Thymus (tissue), 11 donors: Measurements from ENCODE around the gene IL1RAP. TPM values are rescaled to one million over a fixed set of nuclear protein-coding genes. Genes with fewer than 3 reads are reported as not detected.
A peak's percentile ranks its signal among the peaks of the same experiment; 100 is the strongest.

Source experiments
- DNase-seq, 9 donors: peaks; one replicate each; pipeline ENCODE4 v3.0.0-alpha.2; 2013; ENCODE audit warnings: low spot score in 9 of 9, low read depth in 6 of 9, missing footprints in 1 of 9
- H3K27ac ChIP-seq, 2 donors: one replicate each; pipeline ENCODE4 v1.5.1; 2013; ENCODE audit warnings: control low read depth in 1 of 2, low read depth in 1 of 2, low read length in 1 of 2, mild to moderate bottlenecking in 1 of 2, moderate library complexity in 1 of 2
- H3K27me3 ChIP-seq, 2 donors: one replicate each; pipeline ENCODE4 v1.5.1; 2013; ENCODE audit warnings: low read length in 1 of 2; ENCODE audit not compliant: control insufficient read depth in 2 of 2, insufficient read depth in 1 of 2
- H3K36me3 ChIP-seq, 2 donors: one replicate each; pipeline ENCODE4 v1.5.1; 2013; ENCODE audit warnings: low read length in 1 of 2, mild to moderate bottlenecking in 1 of 2, moderate library complexity in 1 of 2; ENCODE audit not compliant: control insufficient read depth in 2 of 2, insufficient read depth in 2 of 2
- H3K4me1 ChIP-seq, 2 donors: one replicate each; pipeline ENCODE4 v1.5.1; 2013; ENCODE audit warnings: low read length in 2 of 2; ENCODE audit not compliant: control insufficient read depth in 2 of 2, insufficient read depth in 2 of 2
- H3K4me3 ChIP-seq, 2 donors: one replicate each; pipeline ENCODE4 v1.5.1; 2013; ENCODE audit warnings: low read length in 2 of 2, control low read depth in 1 of 2, mild to moderate bottlenecking in 1 of 2
- H3K9me3 ChIP-seq, 2 donors: one replicate each; pipeline ENCODE4 v1.5.1; 2013; ENCODE audit warnings: low read length in 1 of 2, mild to moderate bottlenecking in 1 of 2; ENCODE audit not compliant: control insufficient read depth in 2 of 2, insufficient read depth in 1 of 2
- WGBS: extraction: QIAGEN DNeasy Blood & Tissue Kit; methylation state at CpG from one replicate; pipeline ENCODE4 v1.1.7; 2013; 5-methylcytosine and 5-hydroxymethylcytosine counted together
- polyA plus RNA-seq: library from polyadenylated mRNA; stranded (reverse); fragments of 200-250 nt; gene quantifications from one replicate; pipeline ENCODE4 v1.2.3, GENCODE V29; 2013
- total RNA-seq: library from RNA; stranded (reverse); fragments of 120-200 nt; gene quantifications from one replicate; pipeline ENCODE4 v1.2.4, GENCODE V29; 2013
- donor health status: healthy.

IL1RAP gene
- total and polyA plus RNA-seq, 2 donors = 5.7 to 6.8 TPM

- peak in 2 of 9 donors; percentile 12 to 27 for DNase-seq
- no peak overlapping the region for H3K4me3 ChIP-seq
- no peak overlapping the region for H3K27ac ChIP-seq
- H3K36me3 ChIP-seq = no peaks in the 10 kb centered on the region
- 82% methylated on average over 7 of the region's 7 CpGs for WGBS
- no peaks in the 10 kb centered on the region for H3K4me1 ChIP-seq
- peaks cover 0 to 2% of the 10 kb centered on the region in 2 donors for H3K9me3 ChIP-seq
- no peaks in the 10 kb centered on the region for H3K27me3 ChIP-seq
These were observed 61.7 kb downstream of the IL1RAP start for GRCh38 chr3:190575437-190576185.

GRCh38 chr3:190577225-190577624 lies 63.3 kb downstream of the IL1RAP start:
- DNase-seq = no peak
- no peaks in the 10 kb centered on the region for H3K36me3 ChIP-seq
- H3K4me3 ChIP-seq = no peak overlapping the region
- H3K27ac ChIP-seq = no peak overlapping the region
- no peaks in the 10 kb centered on the region for H3K4me1 ChIP-seq
- H3K9me3 ChIP-seq = peaks cover 0 to 2% of the 10 kb centered on the region in 2 donors
- no peaks in the 10 kb centered on the region for H3K27me3 ChIP-seq
- WGBS = 97% methylated on average over 4 of the region's 4 CpGs

- 95% methylated on average over 3 of the region's 3 CpGs for WGBS
- no peak overlapping the region for H3K27ac ChIP-seq
These were observed 65.7 kb downstream of the IL1RAP start for GRCh38 chr3:190579514-190580137.

GRCh38 chr3:190580417-190580816 lies 66.5 kb downstream of the IL1RAP start:
- DNase-seq = no peak
- Histone ChIP-seq H3K27ac (no peak overlapping the region), H3K9me3 (peaks cover 0 to 2% of the 10 kb centered on the region in 2 donors), H3K27me3 (no peaks in the 10 kb centered on the region), H3K4me1 (no peaks in the 10 kb centered on the region), H3K4me3 (no peak overlapping the region), H3K36me3 (no peaks in the 10 kb centered on the region)
- 97% methylated on average over 2 of the region's 2 CpGs for WGBS

More at GRCh38 chr3:190579514-190580137, 65.7 kb downstream of the IL1RAP start:
- Histone ChIP-seq H3K9me3 (peaks cover 0 to 2% of the 10 kb centered on the region in 2 donors), H3K27me3 (no peaks in the 10 kb centered on the region), H3K36me3 (no peaks in the 10 kb centered on the region), H3K4me1 (no peaks in the 10 kb centered on the region), H3K4me3 (no peak overlapping the region)
- DNase-seq = no peak

GRCh38 chr3:190581041-190581541 lies 67.2 kb downstream of the IL1RAP start:
- WGBS = 19% methylated on average over 5 of the region's 5 CpGs
- Histone ChIP-seq H3K27ac (no peak overlapping the region), H3K27me3 (no peaks in the 10 kb centered on the region), H3K4me1 (no peaks in the 10 kb centered on the region), H3K9me3 (peaks cover 0 to 2% of the 10 kb centered on the region in 2 donors), H3K36me3 (no peaks in the 10 kb centered on the region), H3K4me3 (no peak overlapping the region)
- peak in 1 of 9 donors; percentile 4 for DNase-seq

GRCh38 chr3:190582667-190583066 lies 68.8 kb downstream of the IL1RAP start:
- Histone ChIP-seq H3K4me3 (no peak overlapping the region), H3K27me3 (no peaks in the 10 kb centered on the region), H3K36me3 (no peaks in the 10 kb centered on the region), H3K4me1 (no peaks in the 10 kb centered on the region), H3K9me3 (peaks cover 0 to 2% of the 10 kb centered on the region in 2 donors), H3K27ac (no peak overlapping the region)
- 96% methylated on average over 2 of the region's 2 CpGs for WGBS
- DNase-seq = no peak

- Histone ChIP-seq H3K36me3 (no peaks in the 10 kb centered on the region), H3K4me3 (no peak overlapping the region), H3K9me3 (no peaks in the 10 kb centered on the region), H3K27ac (no peak overlapping the region), H3K4me1 (no peaks in the 10 kb centered on the region), H3K27me3 (no peaks in the 10 kb centered on the region)
- DNase-seq = no peak
- WGBS = 92% methylated on average over 6 of the region's 6 CpGs
These were observed 72.1 kb downstream of the IL1RAP start for GRCh38 chr3:190585805-190586630.

GRCh38 chr3:190586631-190587011 lies 72.7 kb downstream of the IL1RAP start:
- Histone ChIP-seq H3K27me3 (no peaks in the 10 kb centered on the region), H3K9me3 (no peaks in the 10 kb centered on the region), H3K27ac (peak overlapping the region in 1 of 2 donors; percentile 11), H3K4me3 (no peak overlapping the region), H3K4me1 (no peaks in the 10 kb centered on the region), H3K36me3 (no peaks in the 10 kb centered on the region)
- peak in 1 of 9 donors; percentile 6 for DNase-seq
- 41% methylated on average over 4 of the region's 4 CpGs for WGBS
